HG03575 (cell line): ENCODE data around the gene MAPK8IP3.
"Not testable (repeated sequence)": the region's sequence is repeated elsewhere in the genome, so short reads cannot be mapped to it uniquely, and the experiment has no call there.

Source experiments
- ATAC-seq: cut with Tn5 transposase; IDR thresholded peaks from one replicate; pipeline ENCODE4 v1.9.1; 2021; ENCODE audit not compliant: unreplicated experiment, insufficient number of reproducible peaks, low FRiP score; ENCODE audit errors: extremely low read depth

Gene MAPK8IP3

DNA sequence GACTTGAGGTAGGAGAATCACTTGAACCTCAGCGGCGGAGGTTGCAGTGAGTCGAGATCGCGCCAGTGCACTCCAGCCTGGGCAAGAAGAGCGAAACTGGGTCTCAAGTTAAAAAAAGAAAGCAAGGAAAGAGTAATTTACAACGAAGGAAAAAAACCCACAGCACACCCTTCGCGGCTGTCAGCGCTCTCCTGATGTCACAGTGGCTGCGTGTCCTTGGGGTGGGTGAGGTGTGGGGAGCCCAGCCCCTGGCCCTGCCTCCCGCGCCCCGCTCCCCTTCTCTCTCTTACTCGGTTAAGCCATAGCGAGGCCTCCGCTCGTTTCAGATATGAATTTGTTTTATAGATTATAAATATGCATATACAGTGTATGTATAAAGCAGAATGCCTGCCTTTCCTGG, 28.7 kb upstream of the MAPK8IP3 start:
- no peak for ATAC-seq

DNA sequence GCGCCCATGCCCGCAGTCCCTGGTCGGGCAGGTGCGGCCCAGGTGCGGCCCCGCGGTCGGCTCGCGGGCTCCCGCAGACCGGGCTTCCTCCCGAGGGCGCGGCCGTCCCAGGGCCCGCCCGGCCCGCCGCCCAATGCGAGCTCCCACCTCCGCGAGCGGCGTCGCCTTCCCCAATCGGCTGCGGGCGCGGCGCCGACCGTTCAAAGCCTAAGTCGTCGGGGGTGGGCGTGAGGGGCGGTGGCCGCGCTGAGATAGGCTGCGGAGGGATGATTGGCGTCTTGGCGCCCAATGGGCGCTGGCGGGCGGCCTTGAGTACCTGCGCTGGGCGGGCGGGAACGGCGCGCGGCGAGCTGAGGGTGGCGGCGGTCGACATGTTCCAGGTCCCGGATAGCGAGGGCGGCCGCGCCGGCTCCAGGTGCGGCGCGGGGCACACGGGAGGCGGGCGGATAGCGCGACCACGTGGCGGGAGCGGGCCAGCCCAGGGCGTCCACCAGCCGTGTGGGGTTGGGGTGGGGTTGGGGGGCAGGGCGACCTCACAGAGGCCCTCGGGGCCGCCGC, 28.0 kb upstream of the MAPK8IP3 start, which contains the start of gene JPT2:
JPT2 (plus strand) TSS at position 338 of the 558 bp plus-strand sequence; CDS start at position 372, 34 bp downstream.
- ATAC-seq: no peak

DNA sequence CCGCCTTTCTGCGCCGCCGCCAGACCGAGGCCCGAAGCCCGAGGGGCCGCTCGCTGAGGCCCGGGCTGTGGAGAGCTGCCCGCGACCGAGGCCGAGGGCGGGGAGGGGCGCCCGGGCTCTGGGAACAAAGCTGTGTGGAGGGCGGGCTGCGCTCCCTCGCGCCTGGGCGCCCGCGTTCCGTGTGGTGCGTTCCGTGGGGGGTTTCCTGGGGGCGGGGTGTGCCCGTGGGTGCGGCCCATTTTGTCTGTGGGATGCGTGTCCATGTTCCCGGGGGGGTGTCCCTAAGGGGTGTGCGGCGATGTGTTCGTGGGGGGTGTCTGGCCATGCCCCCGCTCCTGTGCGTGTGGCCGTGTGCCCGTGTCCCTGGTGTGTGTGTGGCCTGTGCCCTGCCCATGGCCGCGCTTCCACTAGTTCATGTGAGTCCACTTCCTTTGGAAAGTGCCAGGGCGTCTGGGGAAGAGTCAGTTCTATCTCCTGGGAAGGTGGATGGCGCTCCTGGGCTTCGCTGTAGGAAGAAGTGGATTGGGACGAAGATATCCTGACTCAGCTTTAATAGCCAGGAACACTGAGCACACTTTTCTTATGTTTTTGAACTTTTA, 27.4 kb upstream of the MAPK8IP3 start:
- no peak for ATAC-seq

DNA sequence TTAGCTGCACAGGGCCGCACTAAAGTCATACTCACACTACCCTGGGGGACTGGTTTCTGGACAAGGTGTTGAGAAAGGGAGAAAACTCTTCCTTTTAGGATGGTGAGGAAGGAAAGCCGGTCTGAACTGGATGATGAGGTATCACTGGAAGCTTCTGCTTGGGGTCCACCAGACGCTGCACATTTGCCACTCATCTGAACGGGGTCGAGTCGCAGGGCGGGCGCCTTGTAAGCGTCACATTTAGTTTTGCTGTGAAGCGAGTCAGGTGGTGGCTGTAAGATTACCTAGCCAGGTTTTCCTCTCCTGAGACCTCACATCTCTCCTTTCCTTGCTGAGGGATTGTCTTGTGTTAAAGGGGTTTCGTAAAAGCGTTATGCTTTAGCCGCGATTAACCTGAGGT, 25.6 kb upstream of the MAPK8IP3 start:
- ATAC-seq: no peak

DNA sequence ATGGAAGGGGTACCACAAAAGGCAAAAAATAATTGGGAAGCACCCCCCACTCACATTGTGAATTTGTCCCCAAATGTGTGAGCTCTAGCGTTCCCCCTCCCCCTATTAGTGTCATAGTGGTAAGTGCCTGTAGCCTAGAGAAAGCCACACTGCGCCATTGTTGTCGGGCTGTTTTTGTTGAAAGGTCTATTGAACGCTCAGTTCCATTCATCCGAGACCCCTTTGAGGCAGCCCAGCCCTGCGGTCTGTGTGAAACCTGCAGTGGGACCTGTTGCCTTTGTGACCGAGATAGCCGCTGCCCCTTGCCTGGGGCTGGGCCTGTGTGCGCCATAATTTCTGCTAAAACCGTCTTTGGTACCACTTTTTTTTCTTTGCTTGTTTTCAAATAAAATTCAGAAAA, 25.0 kb upstream of the MAPK8IP3 start:
- ATAC-seq: no peak

DNA sequence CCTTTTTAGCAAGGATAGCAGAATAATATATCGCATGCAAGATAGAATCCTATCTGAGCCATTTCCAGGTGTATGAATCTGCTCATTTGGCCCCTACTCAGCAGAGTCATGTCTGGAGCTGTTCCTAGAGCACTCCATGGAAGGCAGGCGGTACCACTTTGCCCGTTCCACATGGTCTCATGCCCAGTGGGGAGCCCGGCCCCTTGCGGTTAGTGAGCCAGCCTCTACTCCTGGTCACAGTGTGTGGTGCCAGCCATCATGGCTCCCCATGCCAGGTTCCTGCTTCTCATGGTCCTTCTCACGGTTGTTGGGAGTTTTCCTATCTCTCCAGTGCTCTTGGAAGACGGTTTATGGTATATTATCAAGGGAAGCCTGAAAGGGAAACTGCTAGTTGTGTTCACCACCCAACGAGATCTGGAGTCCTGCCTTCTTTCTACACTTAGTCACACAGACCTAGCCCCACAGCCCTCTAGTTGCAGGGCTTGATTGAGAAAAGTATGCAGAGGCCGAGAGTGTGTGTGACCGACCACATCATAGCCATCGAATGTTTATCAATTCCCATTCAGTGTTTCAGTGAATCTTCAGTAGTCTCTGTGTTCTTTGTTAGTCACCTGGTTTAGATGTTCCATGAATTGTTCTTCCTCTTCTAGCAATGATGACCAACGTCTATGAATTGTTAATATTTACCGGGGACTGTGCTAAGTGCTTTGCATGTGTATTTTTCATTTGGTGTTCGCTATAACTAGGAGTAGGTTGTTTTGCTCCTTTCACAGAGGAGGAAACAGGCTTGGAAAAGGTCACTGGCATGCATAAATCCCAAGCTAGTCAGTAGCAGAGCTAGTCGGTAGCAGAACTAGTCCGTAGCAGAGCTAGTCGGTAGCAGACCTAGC, 18.3 kb upstream of the MAPK8IP3 start:
- ATAC-seq: no peak

DNA sequence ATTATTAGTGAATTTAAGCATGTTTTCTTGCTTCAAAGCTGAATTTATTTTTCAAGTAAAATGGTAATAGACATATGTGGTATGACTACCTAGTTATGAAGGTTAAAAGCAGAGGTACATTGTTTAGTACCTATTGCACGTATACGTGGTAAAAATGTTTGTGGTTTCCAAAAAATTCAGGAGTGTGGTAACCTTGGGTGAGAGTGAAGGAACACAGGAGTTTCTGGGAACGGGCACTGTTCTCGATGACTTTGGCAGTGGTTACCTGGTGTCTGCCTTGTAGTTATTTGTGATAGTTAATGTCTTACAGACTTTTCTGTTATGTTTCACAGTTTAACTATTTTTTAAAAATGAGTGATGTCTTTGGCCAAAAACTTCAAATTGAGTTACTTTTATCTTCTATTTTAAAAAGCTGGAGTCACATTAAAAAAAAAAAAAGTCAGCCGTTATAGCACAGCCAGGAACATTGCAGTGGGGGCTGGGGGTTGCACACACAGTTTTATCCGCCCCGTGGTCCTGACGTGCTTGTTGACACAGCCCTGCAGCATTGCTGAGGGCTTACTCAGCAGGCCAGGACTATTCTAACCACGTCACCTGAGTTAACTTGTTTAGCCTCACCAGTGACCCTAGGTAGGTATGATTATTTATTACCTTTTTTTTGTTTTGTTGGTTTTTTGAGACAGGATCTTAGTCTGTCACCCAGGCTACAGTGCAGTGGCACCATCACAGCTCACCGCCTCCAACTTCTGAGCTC, 17.0 kb upstream of the MAPK8IP3 start:
- ATAC-seq: no peak

DNA sequence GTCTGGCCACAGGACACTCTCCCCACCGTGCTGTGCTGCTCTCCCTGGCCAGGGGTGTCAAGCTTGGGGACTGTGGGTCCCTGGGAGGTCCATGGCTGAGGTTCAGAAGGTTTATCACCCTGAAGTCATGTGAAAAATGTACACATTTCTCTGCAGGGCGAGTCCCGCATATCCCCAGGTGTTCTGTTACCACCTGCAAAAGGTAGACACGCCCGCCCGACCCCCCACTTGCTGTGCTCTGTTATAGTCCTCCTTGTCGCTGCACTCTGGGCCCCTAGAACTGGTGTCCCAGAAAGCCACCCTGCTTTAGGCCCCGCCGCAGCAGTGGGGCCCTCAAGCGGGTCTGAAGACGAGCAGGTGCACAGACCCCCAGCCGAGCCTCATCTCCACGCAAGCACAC, 16.1 kb upstream of the MAPK8IP3 start:
- ATAC-seq: no peak

DNA sequence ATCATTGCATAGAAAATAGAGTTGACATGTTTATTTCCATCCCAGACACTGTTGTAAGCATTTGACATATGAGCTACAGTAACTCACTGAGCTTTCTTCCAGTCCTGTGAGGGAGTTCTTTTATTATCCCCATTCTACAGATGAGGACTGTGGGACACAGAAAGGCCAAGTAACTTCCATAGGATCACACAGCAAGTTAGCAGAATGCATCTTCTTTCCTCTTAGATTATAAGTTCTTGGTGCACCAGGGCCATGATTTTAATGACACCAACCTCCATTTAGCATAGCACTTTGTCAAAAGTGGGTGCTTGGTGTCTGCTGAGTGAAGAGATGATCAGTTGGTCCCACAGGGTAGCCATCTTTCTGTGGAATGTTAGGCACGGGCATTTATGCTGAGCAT, 15.2 kb upstream of the MAPK8IP3 start:
- no peak for ATAC-seq

DNA sequence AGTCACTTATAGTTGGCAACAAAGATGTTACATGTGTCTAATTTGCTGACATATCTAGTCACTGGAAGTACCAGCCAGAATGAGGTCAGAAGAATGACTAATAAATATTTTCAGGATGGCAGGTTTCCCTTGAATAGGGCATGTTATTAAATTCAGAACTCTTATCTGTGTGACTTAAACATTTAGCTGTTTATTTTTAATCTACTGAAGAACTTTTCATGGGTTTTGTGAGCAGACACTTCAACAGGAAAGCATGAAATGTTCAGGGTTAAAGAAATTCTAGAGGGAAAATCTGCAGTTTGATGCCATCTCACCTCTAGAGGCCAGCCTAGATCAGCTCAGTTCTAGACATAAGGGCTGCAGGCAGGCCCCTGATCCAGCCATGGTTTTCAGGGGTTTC, 14.7 kb upstream of the MAPK8IP3 start:
- no peak for ATAC-seq

DNA sequence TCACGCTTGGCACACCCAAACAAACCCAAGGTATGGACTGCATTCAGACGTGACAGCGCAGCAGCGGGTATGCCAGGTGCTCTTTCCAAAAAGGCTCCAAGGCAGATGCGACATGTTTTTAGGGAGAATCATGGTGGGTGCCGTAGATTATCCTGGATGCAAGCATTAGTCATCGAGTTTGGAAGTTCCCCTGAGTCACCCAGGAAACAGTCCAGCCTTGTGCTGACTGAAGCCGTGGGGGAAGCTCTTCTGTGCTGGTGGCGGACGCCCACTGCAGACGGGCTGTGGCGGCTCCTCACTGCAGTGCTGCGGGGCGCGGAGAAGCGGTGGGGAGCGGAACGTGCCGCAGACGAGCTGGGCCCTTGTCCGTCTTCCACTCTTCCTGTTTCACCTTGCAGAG, 14.0 kb upstream of the MAPK8IP3 start:
- no peak for ATAC-seq

DNA sequence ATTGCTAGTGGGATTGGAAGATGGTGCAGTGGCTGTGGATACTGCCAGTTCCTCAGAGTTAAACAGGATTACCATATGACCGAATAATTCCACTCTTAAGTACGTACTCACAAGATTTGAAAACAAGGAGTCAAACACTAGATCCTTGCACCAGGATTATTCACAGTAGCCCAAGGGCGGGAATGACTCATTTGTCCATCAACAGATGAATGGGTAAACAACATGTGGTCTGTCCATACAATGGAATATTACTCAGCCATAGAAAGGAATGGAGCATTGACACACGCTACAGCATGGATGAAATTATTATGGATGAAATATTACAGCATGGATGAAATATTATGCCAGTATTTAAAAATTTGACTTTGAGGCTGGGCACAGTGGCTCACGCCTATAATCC, 9.1 kb upstream of the MAPK8IP3 start:
- ATAC-seq: no peak

DNA sequence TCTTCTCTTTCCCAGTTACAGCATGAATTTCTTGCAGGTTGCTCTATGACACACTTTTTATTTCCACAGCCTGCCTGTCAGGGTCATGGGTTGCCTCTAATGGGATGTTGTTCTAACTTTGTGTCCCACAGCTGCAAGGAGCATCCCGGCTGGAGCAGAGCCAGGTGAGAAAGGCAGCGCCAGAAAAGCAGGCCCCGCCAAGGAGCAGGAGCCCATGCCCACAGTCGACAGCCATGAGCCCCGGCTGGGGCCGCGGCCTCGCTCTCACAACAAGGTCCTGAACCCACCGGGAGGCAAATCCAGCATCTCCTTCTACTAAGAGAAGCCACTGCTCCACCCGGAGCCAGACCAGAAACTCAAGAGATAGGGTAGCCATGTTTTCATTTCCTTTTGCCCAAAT, 7.3 kb upstream of the MAPK8IP3 start:
- no peak for ATAC-seq

DNA sequence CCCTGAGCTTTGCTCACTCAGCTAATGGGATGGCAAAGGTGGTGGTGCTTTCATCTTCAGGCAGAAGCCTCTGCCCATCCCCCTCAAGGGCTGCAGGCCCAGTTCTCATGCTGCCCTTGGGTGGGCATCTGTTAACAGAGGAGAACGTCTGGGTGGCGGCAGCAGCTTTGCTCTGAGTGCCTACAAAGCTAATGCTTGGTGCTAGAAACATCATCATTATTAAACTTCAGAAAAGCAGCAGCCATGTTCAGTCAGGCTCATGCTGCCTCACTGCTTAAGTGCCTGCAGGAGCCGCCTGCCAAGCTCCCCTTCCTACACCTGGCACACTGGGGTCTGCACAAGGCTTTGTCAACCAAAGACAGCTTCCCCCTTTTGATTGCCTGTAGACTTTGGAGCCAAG, 5.7 kb upstream of the MAPK8IP3 start:
- ATAC-seq: no peak

DNA sequence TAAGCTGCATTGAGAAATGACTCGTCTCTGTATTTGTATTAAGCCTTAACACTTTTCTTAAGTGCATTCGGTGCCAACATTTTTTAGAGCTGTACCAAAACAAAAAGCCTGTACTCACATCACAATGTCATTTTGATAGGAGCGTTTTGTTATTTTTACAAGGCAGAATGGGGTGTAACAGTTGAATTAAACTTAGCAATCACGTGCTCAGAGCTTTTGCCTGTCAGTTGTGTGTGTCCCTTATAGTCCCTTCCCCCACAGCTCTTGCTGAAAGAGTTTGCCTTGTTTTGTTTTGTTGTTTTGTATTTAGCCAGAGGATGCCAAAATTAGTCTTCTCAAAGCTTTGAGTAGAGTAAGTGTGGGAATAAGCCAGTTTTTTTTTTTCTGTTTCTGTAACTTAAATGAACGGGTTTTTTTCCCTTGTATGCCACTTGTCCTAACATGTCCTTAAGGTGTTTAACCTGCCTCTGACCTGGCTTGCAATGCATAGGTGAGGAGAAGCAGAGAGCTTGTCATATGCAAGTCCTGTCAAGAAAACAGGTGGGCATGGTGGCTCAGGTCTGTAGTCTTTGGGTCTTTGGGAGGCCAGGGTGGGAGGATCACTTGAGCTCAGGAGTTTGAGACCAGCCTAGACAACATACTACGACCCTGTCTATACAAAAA, 4.6 kb upstream of the MAPK8IP3 start:
- no peak for ATAC-seq

DNA sequence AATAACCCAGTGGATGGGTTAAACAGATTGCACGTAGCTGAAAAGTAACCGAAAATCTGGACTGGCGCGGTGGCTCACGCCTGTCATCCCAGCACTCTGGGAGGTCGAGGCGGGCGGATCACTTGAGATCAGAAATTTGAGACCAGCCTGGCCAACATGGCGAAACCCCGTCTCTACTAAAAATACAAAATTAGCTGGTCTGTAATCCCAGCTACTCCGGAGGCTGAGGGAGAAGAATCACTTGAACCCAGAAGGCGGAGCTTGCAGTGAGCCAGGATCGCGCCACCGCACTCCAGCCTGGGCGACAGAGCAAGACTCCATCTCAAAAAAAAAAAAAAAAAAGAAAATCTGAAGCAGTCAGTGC, 689 bp upstream of the MAPK8IP3 start:
- ATAC-seq: not testable (repeated sequence)

DNA sequence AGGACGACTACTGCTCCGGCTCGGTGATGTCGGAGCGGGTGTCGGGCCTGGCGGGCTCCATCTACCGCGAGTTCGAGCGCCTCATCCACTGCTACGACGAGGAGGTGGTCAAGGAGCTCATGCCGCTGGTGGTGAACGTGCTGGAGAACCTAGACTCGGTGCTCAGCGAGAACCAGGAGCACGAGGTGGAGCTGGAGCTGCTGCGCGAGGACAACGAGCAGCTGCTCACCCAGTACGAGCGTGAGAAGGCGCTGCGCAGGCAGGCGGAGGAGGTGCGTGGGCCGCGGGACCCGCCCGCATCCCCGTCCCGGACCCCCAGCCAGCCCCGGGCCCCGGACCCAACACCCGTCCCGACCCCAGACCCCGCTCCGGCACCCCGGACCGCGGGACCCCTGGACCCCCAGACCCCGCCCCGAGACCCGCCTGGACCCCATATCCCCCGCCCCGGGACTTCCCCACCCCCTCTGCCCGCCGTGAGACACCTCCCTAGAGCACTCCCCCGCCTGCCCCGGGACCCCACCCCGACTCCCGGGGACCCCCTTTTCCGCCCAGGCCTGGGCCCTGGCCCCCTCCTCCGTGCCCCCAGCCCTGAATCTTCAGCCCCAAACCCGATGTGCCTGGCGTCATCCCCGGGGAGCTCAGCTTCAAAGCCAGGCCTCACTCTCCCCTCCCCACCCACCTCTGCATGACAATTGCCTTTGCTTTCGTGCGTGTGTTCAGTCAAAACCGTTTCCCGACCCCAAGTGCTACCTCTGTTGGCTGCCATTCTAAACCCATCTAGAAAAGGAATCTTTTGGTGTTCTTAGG, 594 bp downstream of the MAPK8IP3 start:
- ATAC-seq: no peak

DNA sequence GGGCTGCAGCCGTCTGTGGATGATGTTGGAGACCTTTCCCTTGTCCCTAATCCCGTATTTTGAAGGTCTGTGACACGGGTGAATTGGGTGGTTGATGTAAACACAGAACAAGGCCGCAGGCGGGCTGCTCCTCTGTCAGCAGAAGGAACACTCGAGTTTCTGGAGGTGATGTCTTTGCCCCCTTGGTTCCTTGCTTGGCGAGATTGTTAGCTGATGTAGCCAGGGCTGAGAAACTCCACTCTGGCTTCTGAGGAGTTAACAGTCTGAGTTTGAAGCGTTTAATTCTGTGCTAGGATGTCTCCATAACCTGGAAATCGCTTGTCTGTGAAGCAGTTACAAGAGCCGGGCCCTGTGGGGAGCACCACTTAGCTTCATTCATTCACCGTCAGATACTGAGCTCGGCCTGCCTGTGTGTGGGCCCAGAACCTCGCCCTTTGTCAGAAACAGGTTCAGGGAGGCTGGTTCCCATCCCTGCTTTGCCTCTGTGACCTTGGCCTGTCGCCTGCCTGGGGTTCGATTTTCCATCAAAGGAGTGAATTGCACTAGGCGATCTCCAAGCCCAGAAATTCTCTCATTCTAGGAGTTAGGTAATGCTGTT, 1.3 kb downstream of the MAPK8IP3 start:
- no peak for ATAC-seq
